ENCODE results near the gene CYP11A1. TPM values are rescaled to one million over a fixed set of nuclear protein-coding genes. Genes with fewer than 3 reads are reported as not detected.

CYP11A1 gene
- total RNA-seq, 1 donor from 2014 or later = 2.6 TPM

- no peak for DNase-seq (ENCODE audit: low spot score)
Observed at GRCh38 chr15:74388363-74388951, 21.0 kb upstream of the CYP11A1 start.

GRCh38 chr15:74387621-74388362 lies 20.3 kb upstream of the CYP11A1 start:
- DNase-seq (ENCODE audit: low spot score) = no peak

GRCh38 chr15:74387141-74387541 lies 19.7 kb upstream of the CYP11A1 start:
- no peak for DNase-seq (ENCODE audit: low spot score)

- no peak for DNase-seq (ENCODE audit: low spot score)
Observed at GRCh38 chr15:74386496-74387140, 19.2 kb upstream of the CYP11A1 start.

GRCh38 chr15:74385733-74386132 lies 18.3 kb upstream of the CYP11A1 start:
- peak; percentile 66 for DNase-seq (ENCODE audit: low spot score)

- DNase-seq (ENCODE audit: low spot score) = peak; percentile 51
Observed at GRCh38 chr15:74384881-74385643, 17.6 kb upstream of the CYP11A1 start.

GRCh38 chr15:74384566-74384880 lies 17.1 kb upstream of the CYP11A1 start:
- DNase-seq (ENCODE audit: low spot score) = no peak

GRCh38 chr15:74383695-74384565 lies 16.5 kb upstream of the CYP11A1 start:
- no peak for DNase-seq (ENCODE audit: low spot score)

GRCh38 chr15:74383286-74383685 lies 15.8 kb upstream of the CYP11A1 start:
- DNase-seq (ENCODE audit: low spot score) = no peak

- DNase-seq (ENCODE audit: low spot score) = peak; percentile 89
Observed at GRCh38 chr15:74382004-74382816, 14.8 kb upstream of the CYP11A1 start.

- no peak for DNase-seq (ENCODE audit: low spot score)
Observed at GRCh38 chr15:74381481-74381880, 14.0 kb upstream of the CYP11A1 start.

- peak; percentile 53 for DNase-seq (ENCODE audit: low spot score)
Observed at GRCh38 chr15:74381190-74381453, 13.7 kb upstream of the CYP11A1 start.

- DNase-seq (ENCODE audit: low spot score) = no peak
Observed at GRCh38 chr15:74380361-74381189, 13.1 kb upstream of the CYP11A1 start.

- peak; percentile 53 for DNase-seq (ENCODE audit: low spot score)
Observed at GRCh38 chr15:74378848-74379247, 11.4 kb upstream of the CYP11A1 start.

GRCh38 chr15:74377831-74378766 lies 10.7 kb upstream of the CYP11A1 start:
- peak; percentile 39 for DNase-seq (ENCODE audit: low spot score)

GRCh38 chr15:74376825-74377581 lies 9.6 kb upstream of the CYP11A1 start:
- DNase-seq (ENCODE audit: low spot score) = peak; percentile 0

- DNase-seq (ENCODE audit: low spot score) = no peak
Observed at GRCh38 chr15:74376226-74376625, 8.8 kb upstream of the CYP11A1 start.

- peak; percentile 89 for DNase-seq (ENCODE audit: low spot score)
Observed at GRCh38 chr15:74375303-74375693, 7.9 kb upstream of the CYP11A1 start.
